HEK293 (cell line): ENCODE results near the gene KIFAP3.
A peak's percentile ranks its signal among the peaks of the same experiment; 100 is the strongest.

Experiments used
- CTCF ChIA-PET: fragments of 350-600 bp; formaldehyde crosslinking; extraction: SDS; loops from one replicate; lab custom pipeline; 2021; ENCODE audit warnings: antibody characterized with exemption; lab: Yijun Ruan, JAX
- POLR2A ChIA-PET: fragments of 300-600 bp; formaldehyde crosslinking; extraction: SDS; loops from one replicate; lab custom pipeline; 2020; ENCODE audit warnings: antibody characterized with exemption, inconsistent platforms; lab: Yijun Ruan, JAX
- H3K27ac ChIP-seq: fragments of 200-500 bp; sonication (Bioruptor generic); 2 replicates; pipeline ENCODE4 v1.5.1; 2014; ENCODE audit warnings: low read depth, low read length, control low read depth, inconsistent platforms; ENCODE audit errors: extremely low read depth
- H3K36me3 ChIP-seq, 2 experiments: fragments of 200-500 bp in 1 of 2; sonication (Bioruptor generic) in 1 of 2; 1 replicate in 1 of 2; 2 replicates in 1 of 2; pipeline ENCODE4 v1.5.1; 2014 to 2017; ENCODE audit warnings: inconsistent platforms in 2 of 2, low read length in 2 of 2; ENCODE audit not compliant: control insufficient read depth in 2 of 2, insufficient read depth in 1 of 2
- H3K4me1 ChIP-seq: fragments of 200-500 bp; sonication (Bioruptor generic); 2 replicates; pipeline ENCODE4 v1.5.1; 2014; ENCODE audit warnings: mild to moderate bottlenecking, low read length, inconsistent platforms; ENCODE audit not compliant: control insufficient read depth, insufficient read depth
- H3K4me3 ChIP-seq: 2 replicates; pipeline ENCODE4 v1.5.1; 2011; ENCODE audit warnings: low read depth, mild to moderate bottlenecking, control low read depth, low read length, moderate library complexity
- H3K9me3 ChIP-seq: fragments of 200-500 bp; sonication (Bioruptor generic); 2 replicates; pipeline ENCODE4 v1.5.1; 2014; ENCODE audit warnings: low read depth, low read length, inconsistent platforms; ENCODE audit not compliant: control insufficient read depth, insufficient read depth
- FEZF1 ChIP-seq: fragments of 450-650 bp; formaldehyde crosslinking; IDR thresholded peaks from 2 replicates; pipeline ENCODE4 v1.5.1; 2016; ENCODE audit warnings: missing biosample characterization, missing genetic modification characterization
- GLI2 ChIP-seq: fragments of 450-650 bp; formaldehyde crosslinking; IDR thresholded peaks from 2 replicates; pipeline ENCODE4; 2017; ENCODE audit warnings: missing biosample characterization, missing genetic modification characterization, low read depth, borderline replicate concordance
- GLIS1 ChIP-seq: fragments of 450-650 bp; formaldehyde crosslinking; IDR thresholded peaks from 2 replicates; pipeline ENCODE4 v1.5.1; 2016; ENCODE audit warnings: missing biosample characterization, missing genetic modification characterization
- HOXA7 ChIP-seq: sonication (generic); formaldehyde crosslinking; IDR thresholded peaks from 2 replicates; pipeline ENCODE4 v1.8.1; 2022; ENCODE audit warnings: missing genetic modification reagents, borderline replicate concordance
- KLF10 ChIP-seq: fragments of 450-650 bp; IDR thresholded peaks from 2 replicates; pipeline ENCODE4 v1.5.1; 2018; ENCODE audit warnings: missing biosample characterization, mild to moderate bottlenecking, missing genetic modification characterization
- KLF8 ChIP-seq: fragments of 450-650 bp; formaldehyde crosslinking; IDR thresholded peaks from 2 replicates; pipeline ENCODE4 v1.5.1; 2016; ENCODE audit warnings: missing biosample characterization, missing genetic modification characterization
- KLF9 ChIP-seq: fragments of 450-650 bp; formaldehyde crosslinking; IDR thresholded peaks from 2 replicates; pipeline ENCODE4 v1.5.1; 2016; ENCODE audit warnings: missing biosample characterization, missing genetic modification characterization, low read depth
- OSR2 ChIP-seq: fragments of 450-650 bp; formaldehyde crosslinking; IDR thresholded peaks from 2 replicates; pipeline ENCODE4 v1.5.1; 2016; ENCODE audit warnings: missing biosample characterization, missing genetic modification characterization
- SALL2 ChIP-seq: fragments of 450-650 bp; formaldehyde crosslinking; IDR thresholded peaks from 2 replicates; pipeline ENCODE4 v1.5.0; 2017; ENCODE audit warnings: missing biosample characterization, mild to moderate bottlenecking, missing genetic modification characterization, borderline replicate concordance
- WT1 ChIP-seq: fragments of 450-650 bp; formaldehyde crosslinking; IDR thresholded peaks from 2 replicates; pipeline ENCODE4 v1.5.1; 2016; ENCODE audit warnings: missing biosample characterization, missing genetic modification characterization
- ZBTB1 ChIP-seq: fragments of 450-650 bp; formaldehyde crosslinking; IDR thresholded peaks from 2 replicates; pipeline ENCODE4 v1.5.1; 2016; ENCODE audit warnings: missing biosample characterization, missing genetic modification characterization
- ZFP37 ChIP-seq: fragments of 450-650 bp; formaldehyde crosslinking; IDR thresholded peaks from 2 replicates; pipeline ENCODE4 v1.5.1; 2016; ENCODE audit warnings: missing biosample characterization, missing genetic modification characterization
- ZFP41 ChIP-seq: fragments of 450-650 bp; formaldehyde crosslinking; IDR thresholded peaks from 2 replicates; pipeline ENCODE4 v1.5.1; 2016; ENCODE audit warnings: missing biosample characterization, missing genetic modification characterization, borderline replicate concordance
- ZNF10 ChIP-seq: fragments of 450-650 bp; formaldehyde crosslinking; IDR thresholded peaks from 2 replicates; pipeline ENCODE4 v1.5.1; 2017; ENCODE audit warnings: missing biosample characterization, missing genetic modification characterization
- ZNF2 ChIP-seq: fragments of 450-650 bp; formaldehyde crosslinking; IDR thresholded peaks from 2 replicates; pipeline ENCODE4 v1.5.1; 2016; ENCODE audit warnings: missing biosample characterization, missing genetic modification characterization
- ZNF239 ChIP-seq: fragments of 450-650 bp; formaldehyde crosslinking; IDR thresholded peaks from 2 replicates; pipeline ENCODE4 v1.5.1; 2016; ENCODE audit warnings: missing biosample characterization, missing genetic modification characterization
- ZNF248 ChIP-seq: fragments of 450-650 bp; formaldehyde crosslinking; IDR thresholded peaks from 2 replicates; pipeline ENCODE4 v1.5.1; 2017; ENCODE audit warnings: missing biosample characterization, missing genetic modification characterization
- ZNF274 ChIP-seq, 2 experiments: fragments of 200-500 bp in 1 of 2; fragments of 450-650 bp in 1 of 2; sonication (Bioruptor generic) in 1 of 2; formaldehyde crosslinking in 1 of 2; IDR thresholded peaks; 2 replicates each; pipeline versions ENCODE4 v1.5.1 to v1.6.1; 2014 to 2016; ENCODE audit warnings: borderline replicate concordance in 1 of 2, inconsistent platforms in 1 of 2, low read length in 1 of 2, missing biosample characterization in 1 of 2, missing genetic modification characterization in 1 of 2
- ZNF366 ChIP-seq: fragments of 450-650 bp; formaldehyde crosslinking; conservative IDR thresholded peaks from 2 replicates; pipeline ENCODE4 v1.5.1; 2016; ENCODE audit warnings: missing biosample characterization, missing genetic modification characterization
- ZNF416 ChIP-seq: fragments of 450-650 bp; formaldehyde crosslinking; IDR thresholded peaks from 2 replicates; pipeline ENCODE4 v1.5.1; 2016; ENCODE audit warnings: missing biosample characterization, missing genetic modification characterization
- ZNF426 ChIP-seq: fragments of 450-650 bp; formaldehyde crosslinking; IDR thresholded peaks from 2 replicates; pipeline ENCODE4 v1.5.1; 2017; ENCODE audit warnings: missing biosample characterization, missing genetic modification characterization, mild to moderate bottlenecking, inconsistent platforms, moderate library complexity
- ZNF514 ChIP-seq: fragments of 450-650 bp; formaldehyde crosslinking; IDR thresholded peaks from 2 replicates; pipeline ENCODE4 v1.5.1; 2016; ENCODE audit warnings: missing biosample characterization, missing genetic modification characterization
- ZNF629 ChIP-seq: fragments of 450-650 bp; formaldehyde crosslinking; IDR thresholded peaks from 2 replicates; pipeline ENCODE4 v1.5.1; 2017; ENCODE audit warnings: missing biosample characterization, missing genetic modification characterization
- ZNF658 ChIP-seq: fragments of 450-650 bp; formaldehyde crosslinking; IDR thresholded peaks from 2 replicates; pipeline ENCODE4; 2016; ENCODE audit warnings: missing biosample characterization, missing genetic modification characterization
- ZNF837 ChIP-seq: fragments of 450-650 bp; formaldehyde crosslinking; IDR thresholded peaks from 2 replicates; pipeline ENCODE4 v1.5.1; 2016; ENCODE audit warnings: missing biosample characterization, missing genetic modification characterization
- TF ChIP-seq, protein P1 (sequence below): fragments of 450-650 bp; formaldehyde crosslinking; IDR thresholded peaks from 2 replicates; pipeline ENCODE4 v1.5.1; 2017; ENCODE audit warnings: missing biosample characterization, missing genetic modification characterization
- TF ChIP-seq, protein P2 (sequence below): fragments of 450-650 bp; formaldehyde crosslinking; IDR thresholded peaks from 2 replicates; pipeline ENCODE4 v1.5.1; 2016; ENCODE audit warnings: missing biosample characterization, missing genetic modification characterization

Gene KIFAP3

GRCh38 chr1:169931795-169932231, 142.7 kb downstream of the KIFAP3 start:
- CTCF ChIA-PET, result no interaction called here
- Histone ChIP-seq H3K9me3 (no peaks in the 10 kb centered on the region), H3K36me3 (no peaks in the 10 kb centered on the region), H3K27ac (no peak overlapping the region), H3K4me3 (no peak overlapping the region), H3K4me1 (peaks cover 17% of the 10 kb centered on the region)
- TF ChIP-seq KLF10 (no peak), ZNF837 (tag by site-specific recombination) (no peak), GLIS1 (tag by site-specific recombination) (peak; percentile 61), ZNF629 (no peak), ZNF10 (tag by site-specific recombination) (no peak), ZNF274 (IDR thresholded peaks at IDR 0.05; ENCODE audit: low read length) (no peak), ZNF274 (tag by site-specific recombination; IDR thresholded peaks at IDR 0.05; ENCODE audit: borderline replicate concordance) (no peak), ZNF658 (tag by site-specific recombination) (no peak), GLI2 (tag by site-specific recombination) (0 out of 2 replicates have a peak, but pooled peaks have one; percentile 24), FEZF1 (tag by site-specific recombination) (0 out of 2 replicates have a peak, but pooled peaks have one; percentile 34), ZNF248 (no peak), OSR2 (tag by site-specific recombination) (peak; percentile 56; the same call in 1 of the 2 replicates), ZFP37 (no peak), ZNF514 (tag by site-specific recombination) (no peak), SALL2 (tag by site-specific recombination) (no peak), KLF9 (tag by site-specific recombination) (no peak), ZBTB1 (tag by site-specific recombination) (no peak), ZNF2 (tag by site-specific recombination) (no peak), ZFP41 (tag by site-specific recombination) (no peak), HOXA7 (CRISPR knock-in tag) (no peak), ZNF239 (tag by site-specific recombination) (no peak), KLF8 (tag by site-specific recombination) (no peak), WT1 (tag by site-specific recombination) (peak; percentile 83), ZNF416 (tag by site-specific recombination) (no peak)
- TF ChIP-seq, protein P1, sequence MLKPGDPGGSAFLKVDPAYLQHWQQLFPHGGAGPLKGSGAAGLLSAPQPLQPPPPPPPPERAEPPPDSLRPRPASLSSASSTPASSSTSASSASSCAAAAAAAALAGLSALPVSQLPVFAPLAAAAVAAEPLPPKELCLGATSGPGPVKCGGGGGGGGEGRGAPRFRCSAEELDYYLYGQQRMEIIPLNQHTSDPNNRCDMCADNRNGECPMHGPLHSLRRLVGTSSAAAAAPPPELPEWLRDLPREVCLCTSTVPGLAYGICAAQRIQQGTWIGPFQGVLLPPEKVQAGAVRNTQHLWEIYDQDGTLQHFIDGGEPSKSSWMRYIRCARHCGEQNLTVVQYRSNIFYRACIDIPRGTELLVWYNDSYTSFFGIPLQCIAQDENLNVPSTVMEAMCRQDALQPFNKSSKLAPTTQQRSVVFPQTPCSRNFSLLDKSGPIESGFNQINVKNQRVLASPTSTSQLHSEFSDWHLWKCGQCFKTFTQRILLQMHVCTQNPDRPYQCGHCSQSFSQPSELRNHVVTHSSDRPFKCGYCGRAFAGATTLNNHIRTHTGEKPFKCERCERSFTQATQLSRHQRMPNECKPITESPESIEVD (tag by site-specific recombination), result peak; percentile 85
- TF ChIP-seq, protein P2, sequence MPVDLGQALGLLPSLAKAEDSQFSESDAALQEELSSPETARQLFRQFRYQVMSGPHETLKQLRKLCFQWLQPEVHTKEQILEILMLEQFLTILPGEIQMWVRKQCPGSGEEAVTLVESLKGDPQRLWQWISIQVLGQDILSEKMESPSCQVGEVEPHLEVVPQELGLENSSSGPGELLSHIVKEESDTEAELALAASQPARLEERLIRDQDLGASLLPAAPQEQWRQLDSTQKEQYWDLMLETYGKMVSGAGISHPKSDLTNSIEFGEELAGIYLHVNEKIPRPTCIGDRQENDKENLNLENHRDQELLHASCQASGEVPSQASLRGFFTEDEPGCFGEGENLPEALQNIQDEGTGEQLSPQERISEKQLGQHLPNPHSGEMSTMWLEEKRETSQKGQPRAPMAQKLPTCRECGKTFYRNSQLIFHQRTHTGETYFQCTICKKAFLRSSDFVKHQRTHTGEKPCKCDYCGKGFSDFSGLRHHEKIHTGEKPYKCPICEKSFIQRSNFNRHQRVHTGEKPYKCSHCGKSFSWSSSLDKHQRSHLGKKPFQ, result no peak
- POLR2A ChIA-PET, result no interaction called here

DNA sequence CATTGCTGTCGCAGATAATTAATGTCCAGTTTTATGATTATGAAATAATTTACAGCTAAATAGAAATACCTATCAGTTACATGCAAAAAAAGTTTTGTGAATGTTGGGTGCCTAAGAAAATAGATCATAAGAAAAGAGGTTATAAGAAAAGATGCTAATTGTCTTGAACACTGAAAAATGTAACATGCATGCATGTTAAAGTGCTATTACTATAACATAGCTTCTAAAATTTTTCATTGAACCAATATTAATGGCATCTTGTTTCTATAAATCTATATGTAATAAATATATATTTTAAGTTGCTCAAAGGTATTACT, 145.3 kb downstream of the KIFAP3 start:
- TF ChIP-seq ZNF426, result no peak
- TF ChIP-seq ZNF366 (tag by site-specific recombination), result no peak
- TF ChIP-seq, all 188 proteins: peak for 0
- Histone ChIP-seq H3K27ac (no peak overlapping the region), H3K36me3 (no peaks in the 10 kb centered on the region), H3K9me3 (no peaks in the 10 kb centered on the region), H3K4me3 (no peak overlapping the region), H3K4me1 (peaks cover 13% of the 10 kb centered on the region; the same call in 1 of the 2 replicates)
- CTCF ChIA-PET, result interaction anchor here (0.6 to 1.5 kb wide), 14 partner anchors 9 to 1384 kb away, joined by 3 to 7 read pairs (median 4); partner anchors contain the start of gene FMO4
- POLR2A ChIA-PET, result no interaction called here
